Mammary microvascular endothelial cell (primary cell): Measurements from ENCODE around the gene SPIB. TPM values are rescaled to one million over a fixed set of nuclear protein-coding genes. Genes with fewer than 3 reads are reported as not detected.

Experiments
- total RNA-seq: library from RNA; depleted of rRNA; stranded (reverse); fragments of >200 nt; gene quantifications from 2 replicates; pipeline ENCODE4 v1.2.3, GENCODE V29; 2015

Gene SPIB
- total RNA-seq = not detected in 2 replicates

DNA sequence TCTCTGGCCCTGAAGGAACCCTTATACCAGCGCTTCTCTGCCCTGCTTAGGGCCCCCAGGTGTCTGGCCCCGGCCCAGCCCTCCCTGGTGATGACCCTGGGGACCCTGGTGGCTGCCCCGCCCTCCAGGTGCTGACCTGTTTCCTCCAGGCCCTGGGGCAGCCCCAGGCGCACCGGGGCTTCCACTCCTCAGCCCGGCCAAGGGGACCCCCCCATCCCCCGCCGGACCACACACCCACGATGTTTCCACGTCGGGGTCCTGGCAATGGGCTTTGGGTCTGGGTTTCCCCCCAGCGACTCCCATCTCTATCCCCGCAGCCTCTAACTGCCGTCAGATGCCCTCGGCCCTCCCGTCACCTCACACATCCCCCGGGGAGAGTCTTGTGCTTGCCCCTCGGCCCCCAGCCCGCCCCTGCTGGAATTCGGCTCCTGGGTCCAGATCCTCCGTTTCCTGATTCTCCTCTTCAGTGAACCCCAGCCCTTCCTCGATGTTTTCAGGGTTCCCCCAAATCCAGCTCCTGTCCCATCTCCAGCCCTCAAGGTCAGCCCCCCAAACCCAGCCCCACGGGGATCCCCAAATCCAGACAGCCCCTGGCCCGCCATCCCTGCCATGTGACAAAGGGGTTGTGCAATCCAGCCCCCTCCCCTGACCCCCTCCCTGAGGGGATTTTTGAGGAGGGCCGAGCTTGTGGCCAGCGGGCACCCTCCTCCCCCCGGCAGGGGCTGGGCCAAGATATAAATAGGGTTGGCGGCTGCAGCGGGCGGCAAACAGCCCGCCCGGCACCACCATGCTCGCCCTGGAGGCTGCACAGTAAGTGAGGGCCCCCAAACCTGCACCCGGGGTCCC, at the start of gene SPIB:
Gene SPIB, plus strand, starts transcription at position 763 of the 846 bp plus-strand sequence. Its CDS starts 25 bp downstream, at position 788.

DNA sequence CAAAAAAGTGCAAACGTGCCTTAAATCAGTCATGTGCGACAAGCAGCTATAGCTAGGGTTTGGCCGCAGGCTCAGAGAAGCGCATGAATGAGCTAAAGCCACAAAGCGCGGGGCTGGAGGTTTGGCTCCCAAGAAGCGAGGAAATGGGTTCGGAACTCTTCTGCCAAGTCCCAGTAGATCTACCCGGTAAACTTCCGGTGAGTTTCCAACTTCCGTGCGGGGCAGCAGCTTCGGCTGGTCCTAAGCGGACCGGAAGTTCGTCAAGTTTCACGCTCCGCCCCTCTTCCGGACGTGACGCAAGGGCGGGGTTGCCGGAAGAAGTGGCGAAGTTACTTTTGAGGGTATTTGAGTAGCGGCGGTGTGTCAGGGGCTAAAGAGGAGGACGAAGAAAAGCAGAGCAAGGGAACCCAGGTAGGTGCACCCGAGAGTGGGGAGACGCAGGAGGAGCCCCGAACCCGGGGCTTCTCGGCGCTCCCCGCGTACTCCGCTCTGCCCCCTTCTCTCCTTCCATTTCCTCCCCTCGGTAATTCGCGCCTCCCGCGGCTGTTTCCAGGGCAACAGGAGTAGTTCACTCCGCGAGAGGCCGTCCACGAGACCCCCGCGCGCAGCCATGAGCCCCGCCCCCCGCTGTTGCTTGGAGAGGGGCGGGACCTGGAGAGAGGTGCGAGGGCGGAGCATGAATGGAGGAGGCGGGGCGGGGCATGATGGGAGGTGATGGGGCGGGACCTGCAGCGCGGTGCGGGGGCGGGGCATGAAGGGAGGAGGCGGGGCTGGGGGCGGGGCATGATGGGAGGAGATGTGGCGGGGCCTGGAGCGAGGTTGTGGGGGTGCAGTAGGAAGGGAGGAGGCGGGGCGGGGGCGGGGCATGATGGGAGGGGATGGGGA, 42.3 kb upstream of the SPIB start, which contains the start of gene NR1H2:
Gene NR1H2, plus strand, starts transcription at position 292 of the 885 bp plus-strand sequence. CDS start 1,149 bp downstream, outside the sequence.

DNA sequence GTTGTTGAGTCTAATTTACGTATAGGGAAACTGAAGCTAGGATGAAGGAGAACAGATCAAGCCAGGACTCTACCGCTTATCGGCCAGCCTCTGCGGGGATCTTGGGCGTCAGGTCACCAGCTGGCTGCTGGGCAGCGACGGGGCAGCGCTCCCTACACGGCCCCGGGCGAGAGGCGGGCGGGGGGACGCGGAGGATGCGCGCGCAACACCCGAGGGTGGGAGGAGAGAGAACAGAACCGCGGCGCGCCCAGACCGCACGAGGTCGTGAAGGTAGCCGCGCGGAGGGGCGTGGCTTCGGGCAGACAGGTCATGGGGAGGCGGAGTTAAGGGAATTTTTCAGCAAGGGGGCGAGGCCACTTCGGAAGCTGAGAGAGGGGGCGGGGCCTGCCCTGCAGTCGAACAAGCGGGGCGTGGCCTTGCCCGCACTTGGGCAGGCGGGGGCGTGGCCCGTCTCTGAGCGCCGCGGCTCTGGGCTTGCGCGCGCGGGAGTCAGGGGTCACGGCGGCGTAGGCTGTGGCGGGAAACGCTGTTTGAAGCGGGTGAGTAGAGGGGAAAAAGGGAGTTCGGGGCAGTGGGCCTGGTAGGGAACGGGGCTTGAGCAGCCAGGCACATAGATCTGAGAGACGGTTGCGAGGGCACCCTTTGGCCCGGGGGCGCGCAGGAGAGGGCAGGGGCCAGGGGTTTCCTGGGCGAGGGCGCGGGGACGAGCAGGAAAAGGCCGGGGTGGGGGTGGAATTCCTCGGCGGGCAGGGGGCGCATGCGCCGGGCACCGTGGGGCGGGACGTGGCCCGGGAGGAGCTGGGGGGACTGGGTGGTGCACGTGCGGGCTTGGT, 34.7 kb upstream of the SPIB start, which contains the start of gene POLD1:
Gene POLD1, plus strand, starts transcription at position 496 of the 833 bp plus-strand sequence. CDS start 14,505 bp downstream, outside the sequence.

DNA sequence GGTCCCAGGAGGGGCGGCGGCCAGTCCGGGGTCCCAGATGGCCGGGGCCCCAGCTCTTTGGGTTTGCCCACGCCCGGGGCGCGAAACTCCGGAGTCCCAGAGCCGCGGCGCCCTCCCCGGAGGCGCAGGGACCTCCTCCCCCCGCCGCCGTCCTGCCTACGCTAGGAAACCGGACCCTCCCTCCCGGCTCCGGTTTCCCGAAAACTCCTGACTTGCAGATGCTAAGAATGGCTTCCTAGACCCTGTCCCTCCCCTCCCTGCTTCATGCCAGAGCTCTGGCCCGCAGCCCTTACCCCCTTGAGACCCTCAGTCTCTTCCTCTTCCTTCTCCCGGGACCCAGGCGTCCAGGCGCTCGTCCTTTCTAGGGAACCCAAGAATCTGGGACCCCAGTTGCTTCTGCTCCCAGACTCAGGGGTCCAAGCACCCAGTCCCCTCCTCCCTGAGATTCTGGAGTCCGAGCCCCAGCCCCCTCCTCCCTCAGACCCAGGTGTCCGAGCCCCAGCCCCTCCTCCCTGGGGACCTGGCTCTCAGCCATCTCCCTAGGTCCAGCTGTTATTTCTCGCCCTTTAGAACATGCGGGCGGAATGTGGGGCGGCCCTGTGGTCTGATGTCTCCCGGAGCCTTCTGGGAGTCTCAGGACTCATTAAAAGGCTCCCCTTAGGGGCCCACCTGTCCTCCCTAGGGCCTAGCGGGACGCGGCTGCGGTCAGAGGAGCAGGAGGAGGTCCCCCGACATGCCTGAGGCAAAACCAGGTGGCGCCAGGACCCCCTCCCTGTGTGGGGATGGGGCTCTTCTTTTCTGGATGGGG, 13.7 kb downstream of the SPIB start, which contains the start of gene MYBPC2:
Gene MYBPC2, plus strand, starts transcription at position 672 of the 808 bp plus-strand sequence. Its CDS starts 62 bp downstream, at position 734.

DNA sequence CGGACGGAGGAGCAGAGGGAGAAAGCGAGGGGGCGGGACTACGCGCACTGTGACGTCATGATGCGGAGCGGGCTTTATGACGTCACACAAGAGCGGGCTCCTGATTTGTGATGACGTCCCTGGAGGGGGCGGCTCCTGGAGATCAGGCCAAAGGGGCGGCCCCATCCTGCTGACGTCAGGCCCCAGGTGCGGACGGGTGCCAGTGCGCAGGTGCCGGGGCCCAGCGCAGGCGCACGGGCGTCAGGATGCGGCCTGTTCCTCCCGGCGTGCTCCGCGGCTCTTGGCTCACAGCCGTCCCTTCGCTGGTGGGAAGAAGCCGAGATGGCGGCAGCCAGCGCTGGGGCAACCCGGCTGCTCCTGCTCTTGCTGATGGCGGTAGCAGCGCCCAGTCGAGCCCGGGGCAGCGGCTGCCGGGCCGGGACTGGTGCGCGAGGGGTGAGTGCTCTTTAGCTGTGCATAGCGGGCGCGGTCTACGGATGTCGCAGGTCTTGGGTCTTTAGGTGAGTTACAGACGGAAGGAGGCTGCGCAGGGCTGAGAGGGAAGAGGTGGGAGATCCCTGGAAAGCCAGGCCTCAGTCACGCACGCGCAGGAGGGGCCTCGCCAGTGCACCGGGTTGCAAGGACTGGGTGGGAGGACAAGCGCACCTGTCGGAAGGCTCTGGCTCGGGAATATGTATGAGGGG, 57.6 kb downstream of the SPIB start, which contains the start of the genes EMC10 and GARIN5A:
Gene EMC10, plus strand, starts transcription at position 284 of the 683 bp plus-strand sequence. Its CDS starts 38 bp downstream, at position 322.
Gene GARIN5A, minus strand, starts transcription at position 625 of the 683 bp plus-strand sequence. Its CDS starts 460 bp downstream, at position 165.

Other genes starting within 250 kb of the SPIB start
- 0.27 TPM in 1 of 2 replicates, not detected in the other for gene MYH14, start 215.3 kb upstream of the SPIB start, total RNA-seq
- under 0.01 TPM in 1 of 2 replicates, not detected in the other for gene KCNC3, start 89.6 kb upstream of the SPIB start, total RNA-seq
- gene NAPSA, start 53.3 kb upstream of the SPIB start, total RNA-seq = 0.10 and 0.73 TPM in 2 replicates
- 78.3 and 91.7 TPM in 2 replicates for gene NR1H2, start 42.5 kb upstream of the SPIB start, total RNA-seq
- 49.6 and 54.2 TPM in 2 replicates for gene POLD1, start 34.6 kb upstream of the SPIB start, total RNA-seq
- not detected in 2 replicates for gene MYBPC2, start 14.0 kb downstream of the SPIB start, total RNA-seq
- gene EMC10, start 57.6 kb downstream of the SPIB start, total RNA-seq = 77.8 and 90.0 TPM in 2 replicates
- gene GARIN5A, start 57.9 kb downstream of the SPIB start, total RNA-seq = not detected in 2 replicates
- 24.2 and 42.2 TPM in 2 replicates for gene JOSD2, start 92.3 kb downstream of the SPIB start, total RNA-seq
- gene ASPDH, start 95.0 kb downstream of the SPIB start, total RNA-seq = not detected in 2 replicates
- 0.05 TPM in 1 of 2 replicates, not detected in the other for gene LRRC4B, start 149.5 kb downstream of the SPIB start, total RNA-seq
- not detected in 2 replicates for gene SYT3, start 220.9 kb downstream of the SPIB start, total RNA-seq
- 1.3 and 5.9 TPM in 2 replicates for gene C19orf81, start 230.5 kb downstream of the SPIB start, total RNA-seq